Middle frontal gyrus (tissue), 1 donor: ENCODE data around the gene GCHFR.

ENCODE experiments used
- DNase-seq: peaks from one replicate; pipeline ENCODE4 v3.0.0-alpha.2; 2015; ENCODE audit warnings: low spot score; ENCODE audit errors: extremely low spot score

GCHFR gene

GRCh38 chr15:40754883-40755811 is 8.7 kb upstream of the GCHFR start, which contains the start of gene RMDN3:
TSS of gene RMDN3 (minus strand) at chr15:40755254. CDS start at chr15:40754783, 471 bp downstream.
- peak; percentile 87 for DNase-seq

GRCh38 chr15:40755812-40756208 is 8.1 kb upstream of the GCHFR start:
- no peak for DNase-seq

GRCh38 chr15:40756938-40757337 is 6.9 kb upstream of the GCHFR start:
- no peak for DNase-seq

- no peak for DNase-seq
Observed at GRCh38 chr15:40759961-40760360, 3.9 kb upstream of the GCHFR start.

- DNase-seq: no peak
Observed at GRCh38 chr15:40762919-40763800, 708 bp upstream of the GCHFR start.

GRCh38 chr15:40764629-40765103 is 798 bp downstream of the GCHFR start:
- DNase-seq: no peak

GRCh38 chr15:40766194-40766815 is 2.4 kb downstream of the GCHFR start:
- no peak for DNase-seq

GRCh38 chr15:40766906-40767837 is 3.3 kb downstream of the GCHFR start:
- no peak for DNase-seq

GRCh38 chr15:40767838-40768500 is 4.1 kb downstream of the GCHFR start:
- no peak for DNase-seq

- no peak for DNase-seq
Observed at GRCh38 chr15:40768521-40769273, 4.8 kb downstream of the GCHFR start.

GRCh38 chr15:40769274-40770146 is 5.6 kb downstream of the GCHFR start, which contains the start of gene C15orf62:
TSS of gene C15orf62 (plus strand) at chr15:40769980. CDS start at chr15:40770496, 516 bp downstream.
- DNase-seq: no peak

- DNase-seq: no peak
Observed at GRCh38 chr15:40770147-40770721, 6.4 kb downstream of the GCHFR start.

GRCh38 chr15:40771242-40771641 is 7.4 kb downstream of the GCHFR start:
- no peak for DNase-seq

GRCh38 chr15:40772014-40772413 is 8.1 kb downstream of the GCHFR start:
- DNase-seq: no peak

GRCh38 chr15:40773496-40773895 is 9.6 kb downstream of the GCHFR start:
- DNase-seq: no peak

GRCh38 chr15:40773902-40774301 is 10.0 kb downstream of the GCHFR start:
- no peak for DNase-seq

GRCh38 chr15:40775007-40775406 is 11.1 kb downstream of the GCHFR start:
- DNase-seq: no peak
